K562 (cell line): Measurements from ENCODE around the gene P4HB. TPM values are rescaled to one million over a fixed set of nuclear protein-coding genes. Genes with fewer than 3 reads are reported as not detected.

ENCODE experiments used
- ATF3 ChIP-seq, 2 experiments: fragments of 450-650 bp in 1 of 2; sonication (generic) in 1 of 2; formaldehyde crosslinking in 1 of 2; IDR thresholded peaks in 1 of 2; conservative IDR thresholded peaks in 1 of 2; 2 replicates each; pipeline versions ENCODE4 v1.6.1 to v1.8.1; 2016 to 2023; ENCODE audit warnings: mild to moderate bottlenecking in 2 of 2, moderate library complexity in 2 of 2, inconsistent platforms in 1 of 2, missing genetic modification reagents in 1 of 2
- BCL6 ChIP-seq: fragments of 250-450 bp; sonication (Bioruptor Pico); IDR thresholded peaks from 2 replicates; pipeline ENCODE4 v1.4.0; 2020
- E4F1 ChIP-seq: fragments of 250-450 bp; sonication (Bioruptor Pico); IDR thresholded peaks from 2 replicates; pipeline ENCODE4 v1.5.0; 2021; ENCODE audit warnings: mild to moderate bottlenecking, borderline replicate concordance
- NFIC ChIP-seq: fragments of 450-650 bp; IDR thresholded peaks from 2 replicates; pipeline ENCODE4 v1.6.1; 2017; ENCODE audit warnings: mild to moderate bottlenecking, inconsistent platforms
- NONO ChIP-seq, 2 experiments: fragments of 200-400 bp in 1 of 2; fragments of 450-650 bp in 1 of 2; formaldehyde crosslinking in 1 of 2; IDR thresholded peaks; 2 replicates each; pipeline ENCODE4 v1.6.1; 2017; ENCODE audit warnings: low read depth in 2 of 2, mild to moderate bottlenecking in 2 of 2, moderate library complexity in 2 of 2, low read length in 1 of 2
- SMAD1 ChIP-seq: fragments of 150-350 bp; IDR thresholded peaks from 2 replicates; pipeline ENCODE4 v1.6.1; 2014; ENCODE audit warnings: low read length, low read depth; ENCODE audit not compliant: partially characterized antibody
- ZBTB43 ChIP-seq: sonication (generic); formaldehyde crosslinking; IDR thresholded peaks from 2 replicates; pipeline ENCODE4 v1.8.0; 2023; ENCODE audit warnings: mild to moderate bottlenecking, missing genetic modification reagents
- ZNF324 ChIP-seq: fragments of 250-450 bp; sonication (Bioruptor Pico); IDR thresholded peaks from 2 replicates; pipeline ENCODE4 v1.4.0; 2020; ENCODE audit warnings: mild to moderate bottlenecking
- polyA plus RNA-seq, 8 experiments: library from polyadenylated mRNA; depleted of rRNA in 4 of 8; stranded (reverse) in 5 of 8; unstranded in 3 of 8; fragments of >200 nt; fragmentation: Nextera tagmentation in 2 of 8; fragmentation: Illumina TruSeq in 1 of 8; extraction: Ambion mirVana in 2 of 8; extraction: Trizol in 1 of 8; gene quantifications; 2 replicates each; pipeline versions ENCODE4 v1.2.1 to v1.2.3, GENCODE V29; 2011 to 2014; ENCODE audit warnings: inconsistent platforms in 1 of 8, missing spikeins in 1 of 8
- total RNA-seq, 7 experiments: library from RNA; depleted of rRNA in 6 of 7; stranded (reverse); fragments of >200 nt in 6 of 7; fragmentation: Illumina TruSeq in 2 of 7; extraction: Trizol in 2 of 7; gene quantifications; 2 replicates each; pipeline versions ENCODE4 v1.2.1 to v1.2.3, GENCODE V29; 2011 to 2021; ENCODE audit warnings: low replicate concordance in 1 of 7

The P4HB gene
- total and polyA plus RNA-seq, 9 of the 15 experiments (the other 6 are each of a cell fraction or from before 2014, with no cell fraction given) = 4.4 to 645 (median 325) TPM

GRCh38 chr17:81871387-81872230 is 11.3 kb upstream of the P4HB start (continued):
- TF ChIP-seq SMAD1 (peak; percentile 22), NONO (IDR thresholded peaks at IDR 0.05; ENCODE audit: low read depth in 2 of 2, low read length in 1 of 2) (peak in 1 of 2 experiments; percentile 94; a peak in 3 of 4 replicates), BCL6 (0 out of 2 replicates have a peak, but pooled peaks have one; percentile 30), ZBTB43 (CRISPR knock-in tag) (no peak; the same call in none of the 2 replicates), E4F1 (CRISPR knock-in tag) (no peak), NFIC (peak; percentile 53), ATF3 (IDR thresholded peaks at IDR 0.05) (no peak), ATF3 (CRISPR knock-in tag; conservative IDR thresholded peaks at IDR 0.05) (0 out of 2 replicates have a peak, but pooled peaks have one; percentile 73), ZNF324 (CRISPR knock-in tag) (no peak)
